BJ (cell line): ENCODE data around the gene RMP24. TPM values are rescaled to one million over a fixed set of nuclear protein-coding genes. Genes with fewer than 3 reads are reported as not detected.

ENCODE experiments used
- CTCF ChIA-PET: fragments of 350-600 bp; formaldehyde crosslinking; extraction: SDS; loops from one replicate; lab custom pipeline; 2021; ENCODE audit warnings: antibody characterized with exemption, inconsistent platforms; lab: Yijun Ruan, JAX
- POLR2A ChIA-PET: fragments of 300-600 bp; sonication (Branson Sonifier 250); formaldehyde crosslinking; extraction: SDS; loops from one replicate; lab custom pipeline; 2021; ENCODE audit warnings: antibody characterized with exemption; lab: Charles Lee
- DNase-seq: peaks from one replicate; pipeline ENCODE4 v3.0.0-alpha.2; 2011; ENCODE audit warnings: low read depth
- H3K27me3 ChIP-seq: 2 replicates; pipeline ENCODE4 v1.6.0; 2011; ENCODE audit warnings: low read length; ENCODE audit not compliant: control insufficient read depth, insufficient read depth
- H3K36me3 ChIP-seq: 2 replicates; pipeline ENCODE4 v1.5.1; 2011; ENCODE audit warnings: low read length; ENCODE audit not compliant: control insufficient read depth, insufficient read depth
- H3K4me3 ChIP-seq: 2 replicates; pipeline ENCODE4 v1.5.1; 2011; ENCODE audit warnings: low read depth, mild to moderate bottlenecking, control low read depth, low read length
- CTCF ChIP-seq: IDR thresholded peaks from 2 replicates; pipeline ENCODE4 v1.5.1; 2011; ENCODE audit warnings: low read depth, mild to moderate bottlenecking, control low read depth, inconsistent platforms, low read length, moderate library complexity; ENCODE audit not compliant: insufficient read depth
- polyA plus RNA-seq: library from polyadenylated mRNA; depleted of rRNA; stranded (reverse); fragments of >200 nt; gene quantifications from 2 replicates; pipeline ENCODE4 v1.2.3, GENCODE V29; 2011; rRNA removed
- small RNA-seq: library from RNA; depleted of rRNA; stranded (forward); fragments of <200 nt; gene quantifications from one replicate; pipeline ENCODE3, GENCODE V24; 2012; ENCODE audit warnings: low replicate concordance, low read depth; ENCODE audit not compliant: insufficient read length

Gene RMP24

GRCh38 chr18:36028859-36029258 is 56.4 kb downstream of the RMP24 start:
- Histone ChIP-seq H3K27me3 (no peaks in the 10 kb centered on the region), H3K4me3 (no peak overlapping the region), H3K36me3 (no peaks in the 10 kb centered on the region)
- DNase-seq, result no peak
- ChIA-PET POLR2A (interaction anchor here (0.6 kb wide), 1 partner anchor 394 kb away, joined by 3 read pairs; no protein-coding TSS in a partner anchor), CTCF (interaction anchor here (1.2 to 2.4 kb wide), 2 partner anchors 9 to 11 kb away, joined by 3 to 8 read pairs; no protein-coding TSS in a partner anchor)
- TF ChIP-seq CTCF, result no peak

Small RNAs within 50 kb of the gene (small RNA-seq; reads per million reads assigned to genes)
- gene MIR3929, result not detected

Other genes with a start within 250 kb of the RMP24 start
- 21.9 and 30.6 TPM in 2 replicates for gene RPRD1A, start 94.9 kb downstream of the RMP24 start, polyA plus RNA-seq
- 99.2 and 116 TPM in 2 replicates for gene SLC39A6, start 156.7 kb downstream of the RMP24 start, polyA plus RNA-seq
- 83.1 and 125 TPM in 2 replicates for gene ELP2, start 157.2 kb downstream of the RMP24 start, polyA plus RNA-seq
- gene MOCOS, start 214.8 kb downstream of the RMP24 start, polyA plus RNA-seq, result 12.5 and 12.6 TPM in 2 replicates